ELF-1 (cell line): ENCODE data around the gene BTG4.

ENCODE experiments used
- DNase-seq: peaks from one replicate; pipeline ENCODE4 v3.0.0-alpha.2; 2016; ENCODE audit warnings: low read depth, low spot score

Gene BTG4

GRCh38 chr11:111455291-111456085, 56.7 kb downstream of the BTG4 start:
- peak; percentile 49 for DNase-seq

GRCh38 chr11:111454561-111455192, 57.5 kb downstream of the BTG4 start:
- DNase-seq = peak; percentile 69

GRCh38 chr11:111452817-111453552, 59.2 kb downstream of the BTG4 start:
- DNase-seq = no peak

GRCh38 chr11:111452146-111452545, 60.0 kb downstream of the BTG4 start:
- no peak for DNase-seq

GRCh38 chr11:111450480-111451320, 61.5 kb downstream of the BTG4 start:
- no peak for DNase-seq

GRCh38 chr11:111449696-111450479, 62.3 kb downstream of the BTG4 start:
- no peak for DNase-seq

- no peak for DNase-seq
Measured at GRCh38 chr11:111448831-111449557, 63.2 kb downstream of the BTG4 start.

- DNase-seq = no peak
Measured at GRCh38 chr11:111448414-111448813, 63.8 kb downstream of the BTG4 start.

- no peak for DNase-seq
Measured at GRCh38 chr11:111447931-111448330, 64.3 kb downstream of the BTG4 start.

GRCh38 chr11:111447112-111447471, 65.1 kb downstream of the BTG4 start:
- no peak for DNase-seq

GRCh38 chr11:111446404-111447111, 65.6 kb downstream of the BTG4 start:
- peak; percentile 81 for DNase-seq

- no peak for DNase-seq
Measured at GRCh38 chr11:111445586-111445985, 66.6 kb downstream of the BTG4 start.
